AG04449 (cell line): Measurements from ENCODE around the gene LHFPL4.

Experiments
- CTCF ChIA-PET: fragments of 350-600 bp; formaldehyde crosslinking; extraction: SDS; loops from one replicate; lab custom pipeline; 2021; ENCODE audit warnings: antibody characterized with exemption; lab: Yijun Ruan, JAX
- POLR2A ChIA-PET: fragments of 400-600, 350-600 bp; formaldehyde crosslinking; extraction: SDS; loops from one replicate; lab custom pipeline; 2020; ENCODE audit warnings: antibody characterized with exemption, inconsistent platforms; lab: Yijun Ruan, JAX
- DNase-seq: peaks from one replicate; pipeline ENCODE4 v3.0.0-alpha.2; 2010; ENCODE audit warnings: low read depth, low spot score
- H3K4me3 ChIP-seq: 2 replicates; pipeline ENCODE4 v1.5.1; 2011; ENCODE audit warnings: low read depth, mild to moderate bottlenecking, control low read depth, low read length
- TF ChIP-seq, protein P1 (sequence below): IDR thresholded peaks from one replicate; pipeline ENCODE4 v1.5.1; 2011; ENCODE audit warnings: mild to moderate bottlenecking, moderate library complexity, low read length, control low read depth, inconsistent platforms; ENCODE audit not compliant: insufficient read depth; ENCODE audit errors: missing control alignments

The LHFPL4 gene

DNA sequence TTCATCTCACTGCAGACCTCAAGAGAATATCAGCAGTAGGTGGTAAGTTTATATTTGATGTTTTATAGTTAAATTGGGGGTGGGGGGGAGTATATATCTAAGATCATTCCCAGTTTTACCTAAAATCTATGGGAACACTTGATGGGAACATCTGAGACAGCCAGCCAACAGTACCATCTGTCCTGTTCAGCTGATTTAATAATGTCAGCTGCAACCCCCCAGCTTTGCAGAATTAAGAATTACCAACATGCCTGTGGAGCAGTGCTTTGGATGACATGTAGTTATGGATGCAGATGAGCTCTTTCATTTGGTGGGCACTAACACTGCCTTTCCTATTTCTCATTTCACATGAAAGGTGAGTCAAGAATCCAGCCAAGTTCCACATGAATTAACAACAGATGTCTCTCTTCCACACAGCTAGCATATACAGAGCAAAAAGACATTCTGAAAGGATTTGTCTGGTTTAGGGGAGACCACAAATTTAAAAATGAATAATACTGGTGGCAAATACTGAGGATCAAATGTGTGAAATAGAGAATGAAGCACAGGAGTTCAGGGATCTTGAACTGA is 80.0 kb downstream of the LHFPL4 start:
- POLR2A ChIA-PET: no interaction called here
- DNase-seq: no peak
- CTCF ChIA-PET: interaction anchor here (0.7 kb wide), 1 partner anchor 231 kb away, joined by 3 read pairs; no protein-coding TSS in a partner anchor
- TF ChIP-seq, protein P1, sequence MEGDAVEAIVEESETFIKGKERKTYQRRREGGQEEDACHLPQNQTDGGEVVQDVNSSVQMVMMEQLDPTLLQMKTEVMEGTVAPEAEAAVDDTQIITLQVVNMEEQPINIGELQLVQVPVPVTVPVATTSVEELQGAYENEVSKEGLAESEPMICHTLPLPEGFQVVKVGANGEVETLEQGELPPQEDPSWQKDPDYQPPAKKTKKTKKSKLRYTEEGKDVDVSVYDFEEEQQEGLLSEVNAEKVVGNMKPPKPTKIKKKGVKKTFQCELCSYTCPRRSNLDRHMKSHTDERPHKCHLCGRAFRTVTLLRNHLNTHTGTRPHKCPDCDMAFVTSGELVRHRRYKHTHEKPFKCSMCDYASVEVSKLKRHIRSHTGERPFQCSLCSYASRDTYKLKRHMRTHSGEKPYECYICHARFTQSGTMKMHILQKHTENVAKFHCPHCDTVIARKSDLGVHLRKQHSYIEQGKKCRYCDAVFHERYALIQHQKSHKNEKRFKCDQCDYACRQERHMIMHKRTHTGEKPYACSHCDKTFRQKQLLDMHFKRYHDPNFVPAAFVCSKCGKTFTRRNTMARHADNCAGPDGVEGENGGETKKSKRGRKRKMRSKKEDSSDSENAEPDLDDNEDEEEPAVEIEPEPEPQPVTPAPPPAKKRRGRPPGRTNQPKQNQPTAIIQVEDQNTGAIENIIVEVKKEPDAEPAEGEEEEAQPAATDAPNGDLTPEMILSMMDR: no peak
- no peak overlapping the region for H3K4me3 ChIP-seq

DNA sequence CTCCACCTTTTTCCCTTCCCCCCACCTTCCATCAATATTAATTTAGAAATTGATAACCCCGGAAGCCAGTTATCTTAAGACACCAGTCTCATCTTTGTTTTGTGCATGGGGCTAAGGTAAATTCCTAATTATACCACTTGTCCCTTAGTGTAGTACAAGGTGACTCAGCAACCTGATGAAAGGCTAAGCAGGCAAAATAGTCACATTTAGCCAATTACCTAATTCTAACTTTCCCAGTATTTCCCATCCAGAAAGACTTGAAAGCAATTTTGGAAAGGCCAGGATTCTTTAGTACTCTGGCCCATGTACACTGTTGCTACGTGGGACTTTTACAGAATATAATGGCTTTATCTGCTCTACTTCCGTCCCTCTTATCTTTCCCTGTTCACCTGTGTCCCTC is 83.6 kb downstream of the LHFPL4 start:
- no peak for DNase-seq
- ChIA-PET POLR2A (no interaction called here), CTCF (interaction anchor here (1.6 kb wide), 1 partner anchor 31 kb away, joined by 3 read pairs; no protein-coding TSS in a partner anchor)
- TF ChIP-seq, protein P1: no peak
- H3K4me3 ChIP-seq: no peak overlapping the region

DNA sequence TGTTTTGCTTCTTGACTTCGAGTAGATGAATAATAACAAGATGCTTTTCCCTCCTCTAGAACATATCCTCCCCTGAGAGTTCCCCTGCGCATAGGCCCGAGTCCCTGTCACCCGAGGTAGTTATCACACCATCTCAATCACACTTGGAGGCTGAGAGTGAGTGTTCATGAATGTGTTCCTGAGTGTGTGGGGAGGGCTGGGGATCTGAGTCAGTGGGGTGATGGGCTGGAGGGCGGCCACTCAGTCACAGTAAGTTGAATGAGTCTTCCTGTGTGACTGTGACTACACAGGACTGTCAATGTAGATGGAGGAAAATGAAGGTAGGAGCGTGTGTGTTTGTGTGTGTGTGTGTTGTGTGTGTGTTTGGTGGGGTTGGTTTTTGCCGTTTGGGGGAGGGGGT is 85.2 kb downstream of the LHFPL4 start:
- POLR2A ChIA-PET: interaction anchor here (0.8 kb wide), 1 partner anchor 71 kb away, joined by 3 read pairs; the partner anchor contains the start of gene SETD5
- CTCF ChIA-PET: interaction anchor here (1.1 to 1.6 kb wide), 2 partner anchors 32 to 116 kb away, joined by 3 to 4 read pairs; no protein-coding TSS in a partner anchor
- TF ChIP-seq, protein P1: no peak
- no peak for DNase-seq
- no peak overlapping the region for H3K4me3 ChIP-seq

DNA sequence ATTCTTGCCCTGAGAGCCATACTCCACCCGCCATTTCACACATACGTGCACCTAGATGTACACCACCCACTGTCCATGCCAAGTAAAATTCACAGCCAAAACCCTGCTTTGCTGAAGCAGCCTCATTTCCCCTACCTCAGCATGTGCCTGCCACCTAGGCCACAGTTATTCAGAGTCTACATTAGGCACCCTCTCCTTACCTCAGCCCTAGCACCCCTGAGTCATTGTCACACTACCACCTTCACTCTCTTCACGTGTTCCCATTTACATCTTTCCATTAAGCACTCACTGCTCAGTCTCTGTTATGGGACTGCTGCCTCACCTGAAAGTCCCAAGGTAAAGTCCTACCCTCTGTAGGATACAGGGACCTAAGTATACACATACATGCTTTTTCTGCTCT is 86.2 kb downstream of the LHFPL4 start:
- no peak for DNase-seq
- ChIA-PET CTCF (interaction anchor here (1.1 kb wide), 1 partner anchor 114 kb away, joined by 3 read pairs; no protein-coding TSS in a partner anchor), POLR2A (no interaction called here)
- TF ChIP-seq, protein P1: no peak
- H3K4me3 ChIP-seq: no peak overlapping the region

DNA sequence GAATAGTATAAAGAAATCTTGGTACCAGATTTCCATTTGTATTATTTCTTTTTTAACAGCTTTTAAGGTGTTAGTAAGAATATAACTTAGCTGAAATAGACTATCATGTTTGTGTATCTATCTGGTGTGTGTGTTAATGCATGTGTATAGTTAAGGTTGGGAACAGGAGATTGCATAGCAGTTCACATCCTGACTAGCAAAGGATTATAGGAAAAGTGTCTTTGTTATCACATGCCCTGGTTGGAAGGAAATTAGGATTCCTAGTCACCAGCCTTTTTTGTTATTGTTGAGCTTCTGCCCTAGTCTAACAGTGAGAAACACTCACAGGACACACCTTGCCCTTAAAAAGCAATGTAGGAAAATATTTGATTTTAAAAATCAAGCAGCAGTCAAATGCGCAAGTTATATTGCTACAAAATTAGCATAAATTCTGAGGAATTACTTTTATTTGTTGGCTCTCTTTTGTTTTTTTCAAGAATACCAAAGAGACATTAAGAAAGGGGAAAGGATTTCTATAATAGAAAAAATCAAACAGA is 98.0 kb downstream of the LHFPL4 start:
- no peak overlapping the region for H3K4me3 ChIP-seq
- TF ChIP-seq, protein P1: no peak
- CTCF ChIA-PET: interaction anchor here (1.3 to 1.5 kb wide), 2 partner anchors 15 to 102 kb away, joined by 4 read pairs; no protein-coding TSS in a partner anchor
- DNase-seq: no peak
- POLR2A ChIA-PET: no interaction called here

DNA sequence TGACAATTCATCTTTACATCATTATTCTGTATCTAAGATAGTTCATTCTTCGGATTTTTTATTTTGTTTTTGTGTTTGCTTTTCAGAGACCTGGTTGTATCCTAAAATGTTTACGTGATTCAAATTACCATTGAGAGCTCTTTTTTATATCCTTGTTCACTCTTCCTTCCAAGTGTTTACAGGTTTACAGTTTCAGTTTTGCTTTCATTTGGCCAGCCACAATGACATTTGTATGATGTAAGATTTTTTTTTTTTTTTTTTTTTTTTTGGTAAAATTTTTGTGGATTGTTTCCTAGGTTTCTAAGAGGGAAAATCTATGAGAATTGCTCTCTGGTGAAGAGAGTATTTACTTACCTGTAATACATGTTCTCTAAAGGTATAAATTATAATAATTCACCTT is 101.2 kb downstream of the LHFPL4 start:
- POLR2A ChIA-PET: interaction anchor here (1.1 kb wide), 1 partner anchor 10 kb away, joined by 3 read pairs; no protein-coding TSS in a partner anchor
- CTCF ChIA-PET: interaction anchor here (0.9 to 1.1 kb wide), 3 partner anchors 12 to 99 kb away, joined by 3 to 4 read pairs (median 3); no protein-coding TSS in a partner anchor
- DNase-seq: no peak

More for the DNA sequence above, 101.2 kb downstream of the LHFPL4 start:
- TF ChIP-seq, protein P1: no peak
- no peak overlapping the region for H3K4me3 ChIP-seq
